Right lobe of liver (tissue), 4 donors: ENCODE results near the gene FCAMR.

Source experiments
- POLR2A ChIP-seq: fragments of 450-650 bp; IDR thresholded peaks from one replicate; pipeline ENCODE4 v1.6.1; 2017; ENCODE audit warnings: antibody characterized with exemption, mild to moderate bottlenecking
- TF ChIP-seq, protein P1 (sequence below), 4 donors: fragments of 200-600 bp in 3 of 4; fragments of 450-650 bp in 1 of 4; IDR thresholded peaks; one replicate each; pipeline versions ENCODE4 v1.5.1 to v1.8.0; 2016 to 2022; ENCODE audit warnings: antibody characterized with exemption in 4 of 4, mild to moderate bottlenecking in 2 of 4
- donor health status: DM: no; HTN: no; CAD: no.
- donor health status: DM: no; HTN: no; CAD: no.
- donor health status: DM: no; HTN: yes; CAD: no.

- TF ChIP-seq, protein P1, sequence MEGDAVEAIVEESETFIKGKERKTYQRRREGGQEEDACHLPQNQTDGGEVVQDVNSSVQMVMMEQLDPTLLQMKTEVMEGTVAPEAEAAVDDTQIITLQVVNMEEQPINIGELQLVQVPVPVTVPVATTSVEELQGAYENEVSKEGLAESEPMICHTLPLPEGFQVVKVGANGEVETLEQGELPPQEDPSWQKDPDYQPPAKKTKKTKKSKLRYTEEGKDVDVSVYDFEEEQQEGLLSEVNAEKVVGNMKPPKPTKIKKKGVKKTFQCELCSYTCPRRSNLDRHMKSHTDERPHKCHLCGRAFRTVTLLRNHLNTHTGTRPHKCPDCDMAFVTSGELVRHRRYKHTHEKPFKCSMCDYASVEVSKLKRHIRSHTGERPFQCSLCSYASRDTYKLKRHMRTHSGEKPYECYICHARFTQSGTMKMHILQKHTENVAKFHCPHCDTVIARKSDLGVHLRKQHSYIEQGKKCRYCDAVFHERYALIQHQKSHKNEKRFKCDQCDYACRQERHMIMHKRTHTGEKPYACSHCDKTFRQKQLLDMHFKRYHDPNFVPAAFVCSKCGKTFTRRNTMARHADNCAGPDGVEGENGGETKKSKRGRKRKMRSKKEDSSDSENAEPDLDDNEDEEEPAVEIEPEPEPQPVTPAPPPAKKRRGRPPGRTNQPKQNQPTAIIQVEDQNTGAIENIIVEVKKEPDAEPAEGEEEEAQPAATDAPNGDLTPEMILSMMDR (IDR thresholded peaks at IDR 0.05) = no peak
- TF ChIP-seq POLR2A = no peak
Observed at GRCh38 chr1:206971029-206971655, 882 bp upstream of the FCAMR start.
